Spinal cord (tissue), 10 donors: ENCODE measurements around the gene FNIP1. TPM values are rescaled to one million over a fixed set of nuclear protein-coding genes. Genes with fewer than 3 reads are reported as not detected.
A peak's percentile ranks its signal among the peaks of the same experiment; 100 is the strongest.

Experiments used
- DNase-seq, 6 donors: peaks; one replicate each; pipeline versions ENCODE4 v3.0.0 to v3.0.0-alpha.2; 2013 to 2015; ENCODE audit warnings: low spot score in 6 of 6, low read depth in 4 of 6
- H3K27ac ChIP-seq: one replicate; pipeline ENCODE4 v1.5.1; 2013; ENCODE audit warnings: low read depth, low read length, control low read depth
- H3K27me3 ChIP-seq: one replicate; pipeline ENCODE4 v1.6.1; 2013; ENCODE audit warnings: low read length; ENCODE audit not compliant: control insufficient read depth, insufficient read depth
- H3K36me3 ChIP-seq: one replicate; pipeline ENCODE4 v1.6.1; 2013; ENCODE audit warnings: low read length; ENCODE audit not compliant: control insufficient read depth, insufficient read depth
- H3K4me1 ChIP-seq: one replicate; pipeline ENCODE4 v1.6.1; 2013; ENCODE audit warnings: low read length; ENCODE audit not compliant: control insufficient read depth, insufficient read depth
- H3K4me3 ChIP-seq: one replicate; pipeline ENCODE4 v1.5.1; 2013; ENCODE audit warnings: low read depth, low read length, control low read depth
- H3K9me3 ChIP-seq: one replicate; pipeline ENCODE4 v1.6.1; 2013; ENCODE audit warnings: low read length; ENCODE audit not compliant: control insufficient read depth, insufficient read depth
- WGBS: methylation state at CpG from one replicate; pipeline ENCODE4 v1.1.5; 2013; ENCODE audit warnings: missing lambda C conversion rate; ENCODE audit not compliant: insufficient coverage; 5-methylcytosine and 5-hydroxymethylcytosine counted together
- polyA plus RNA-seq, 2 donors: library from polyadenylated mRNA; unstranded; fragments of 120-200 nt; gene quantifications; one replicate each; pipeline ENCODE4 v1.2.1, GENCODE V29; 2013; ENCODE audit not compliant: insufficient read length in 2 of 2
- total RNA-seq, 2 donors: library from RNA; depleted of rRNA in 1 of 2; stranded (reverse); fragments of 120-200 nt in 1 of 2; fragments of >200 nt in 1 of 2; gene quantifications; one replicate each; pipeline versions ENCODE4 v1.2.3 to v1.2.4, GENCODE V29; 2013 to 2014
- donor health status: healthy.

The FNIP1 gene
- total and polyA plus RNA-seq, 4 donors = 17.8 to 62.7 (median 26.3) TPM

- Histone ChIP-seq H3K4me3 (no peak overlapping the region), H3K27me3 (no peaks in the 10 kb centered on the region), H3K27ac (no peak overlapping the region), H3K9me3 (no peaks in the 10 kb centered on the region), H3K36me3 (no peaks in the 10 kb centered on the region), H3K4me1 (no peaks in the 10 kb centered on the region)
- no peak for DNase-seq
- WGBS = 100% methylated on average over 1 of the region's 2 CpGs
Measured at GRCh38 chr5:131814990-131815389, 18.2 kb upstream of the FNIP1 start.

DNA sequence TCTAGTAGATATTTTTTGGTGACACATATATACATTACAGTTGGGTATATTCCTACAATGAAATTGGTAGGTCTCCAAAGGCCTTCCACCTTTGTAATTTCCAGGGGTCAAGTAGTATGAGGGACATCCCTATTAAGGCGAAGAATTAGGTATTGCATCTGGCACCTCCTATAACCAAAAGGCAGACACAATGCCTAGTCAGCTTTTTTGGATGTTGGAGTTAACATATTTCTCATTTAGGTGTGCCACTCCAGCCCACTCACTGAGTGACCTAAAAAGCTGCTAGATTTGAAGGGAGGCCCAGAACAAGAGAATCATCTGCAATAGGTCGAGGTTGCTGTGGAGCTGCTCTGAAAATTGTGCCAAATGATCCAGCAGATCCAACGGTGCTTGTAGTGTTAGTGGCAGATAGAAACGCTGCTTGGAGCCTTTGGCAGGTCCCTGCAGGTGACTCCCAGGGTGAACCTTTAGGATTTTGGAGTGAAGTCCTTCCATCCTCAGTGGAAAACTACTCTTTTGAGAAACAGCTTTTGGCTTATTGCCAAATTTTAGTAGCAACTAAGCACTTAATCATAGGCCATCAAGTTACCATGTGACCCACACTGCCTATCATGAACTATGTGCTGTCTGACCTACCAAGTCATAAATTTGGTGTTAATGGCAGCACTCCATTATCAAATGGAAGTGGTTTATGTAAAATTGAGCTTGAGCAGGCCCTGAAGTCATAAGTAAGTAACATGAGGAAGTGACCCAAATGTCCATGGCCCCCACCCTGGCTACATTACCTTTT, 15.7 kb upstream of the FNIP1 start:
- no peak overlapping the region for H3K27ac ChIP-seq
- no peaks in the 10 kb centered on the region for H3K4me1 ChIP-seq
- no peaks in the 10 kb centered on the region for H3K36me3 ChIP-seq
- no peaks in the 10 kb centered on the region for H3K27me3 ChIP-seq
- H3K4me3 ChIP-seq = no peak overlapping the region
- no peaks in the 10 kb centered on the region for H3K9me3 ChIP-seq
- no peak for DNase-seq
- 61% methylated on average over 3 of the region's 4 CpGs for WGBS

- Histone ChIP-seq H3K27me3 (no peaks in the 10 kb centered on the region), H3K27ac (no peak overlapping the region), H3K4me3 (no peak overlapping the region), H3K4me1 (no peaks in the 10 kb centered on the region), H3K36me3 (no peaks in the 10 kb centered on the region), H3K9me3 (no peaks in the 10 kb centered on the region)
- peak in 4 of 6 donors; percentile 1 to 34 (median 18) for DNase-seq
- WGBS = 10% methylated on average over 2 of the region's 3 CpGs
Measured at GRCh38 chr5:131810510-131811249, 13.9 kb upstream of the FNIP1 start.

GRCh38 chr5:131795879-131796792, 681 bp downstream of the FNIP1 start:
- Histone ChIP-seq H3K36me3 (no peaks in the 10 kb centered on the region), H3K27me3 (no peaks in the 10 kb centered on the region), H3K27ac (peak overlapping the region; percentile 93), H3K9me3 (no peaks in the 10 kb centered on the region), H3K4me1 (peaks cover 10% of the 10 kb centered on the region), H3K4me3 (peak overlapping the region; percentile 92)
- DNase-seq = peak; percentile 17 to 73 (median 44)
- WGBS = under 1% methylated on average over 55 of the region's 56 CpGs

GRCh38 chr5:131795228-131795627, 1.6 kb downstream of the FNIP1 start:
- no peaks in the 10 kb centered on the region for H3K27me3 ChIP-seq
- peak overlapping the region; percentile 92 for H3K4me3 ChIP-seq
- H3K4me1 ChIP-seq = peaks cover 10% of the 10 kb centered on the region
- no peaks in the 10 kb centered on the region for H3K36me3 ChIP-seq
- H3K27ac ChIP-seq = no peak overlapping the region
- no CpG with 5 or more reads among the region's 6 CpGs for WGBS
- no peaks in the 10 kb centered on the region for H3K9me3 ChIP-seq
- DNase-seq = no peak

- Histone ChIP-seq H3K4me1 (peaks cover 10% of the 10 kb centered on the region), H3K36me3 (no peaks in the 10 kb centered on the region), H3K9me3 (no peaks in the 10 kb centered on the region), H3K27ac (no peak overlapping the region), H3K27me3 (no peaks in the 10 kb centered on the region), H3K4me3 (no peak overlapping the region)
- WGBS = no CpG with 5 or more reads among the region's 4 CpGs
- no peak for DNase-seq
Measured at GRCh38 chr5:131794586-131794985, 2.2 kb downstream of the FNIP1 start.

- Histone ChIP-seq H3K27me3 (no peaks in the 10 kb centered on the region), H3K4me1 (peaks cover 6% of the 10 kb centered on the region), H3K27ac (no peak overlapping the region), H3K36me3 (no peaks in the 10 kb centered on the region), H3K4me3 (no peak overlapping the region), H3K9me3 (no peaks in the 10 kb centered on the region)
- 100% methylated on average over 1 of the region's 2 CpGs for WGBS
- DNase-seq = no peak
Measured at GRCh38 chr5:131792896-131793295, 3.9 kb downstream of the FNIP1 start.

- no CpG with 5 or more reads among the region's 6 CpGs for WGBS
- no peaks in the 10 kb centered on the region for H3K4me1 ChIP-seq
- no peak overlapping the region for H3K4me3 ChIP-seq
- H3K9me3 ChIP-seq = no peaks in the 10 kb centered on the region
- no peaks in the 10 kb centered on the region for H3K27me3 ChIP-seq
- H3K27ac ChIP-seq = no peak overlapping the region
- no peak for DNase-seq
- H3K36me3 ChIP-seq = no peaks in the 10 kb centered on the region
Measured at GRCh38 chr5:131791866-131792265, 5.0 kb downstream of the FNIP1 start.

GRCh38 chr5:131790550-131790949, 6.3 kb downstream of the FNIP1 start:
- no peak for DNase-seq
- no peaks in the 10 kb centered on the region for H3K4me1 ChIP-seq
- no peaks in the 10 kb centered on the region for H3K9me3 ChIP-seq
- no peaks in the 10 kb centered on the region for H3K36me3 ChIP-seq
- H3K27me3 ChIP-seq = no peaks in the 10 kb centered on the region
- H3K4me3 ChIP-seq = no peak overlapping the region
- no peak overlapping the region for H3K27ac ChIP-seq
- no CpG with 5 or more reads among the region's 2 CpGs for WGBS
